Lower leg skin (tissue), 4 donors: ENCODE measurements around the gene ZNF529. TPM values are rescaled to one million over a fixed set of nuclear protein-coding genes. Genes with fewer than 3 reads are reported as not detected.
"Not testable (repeated sequence)": the region's sequence is repeated elsewhere in the genome, so short reads cannot be mapped to it uniquely, and the experiment has no call there.

Experiments
- DNase-seq, 2 donors: peaks; one replicate each; pipeline ENCODE4 v3.0.0-alpha.2; 2019; ENCODE audit warnings: low spot score in 2 of 2
- H3K4me3 ChIP-seq: fragments of 200-600 bp; sonication (generic); 2 replicates; pipeline ENCODE4 v1.5.1; 2017; ENCODE audit warnings: mild to moderate bottlenecking, low read depth; ENCODE audit not compliant: poor library complexity, severe bottlenecking
- POLR2A ChIP-seq, 2 donors: fragments of 450-650 bp; IDR thresholded peaks; one replicate each; pipeline ENCODE4 v1.6.1; 2016 to 2017; ENCODE audit warnings: antibody characterized with exemption in 2 of 2, mild to moderate bottlenecking in 1 of 2, moderate library complexity in 1 of 2
- WGBS, 2 donors: methylation state at CpG; one replicate each; pipeline ENCODE4 v1.1.5; 2018; 5-methylcytosine and 5-hydroxymethylcytosine counted together
- intact Hi-C: fragments of 100-400 bp; cut with DNase I; formaldehyde crosslinking; loops from one replicate; pipeline ENCODE4 v1.15.0; 2023; ENCODE audit warnings: low total_unique reads
- total RNA-seq, 4 donors: library from RNA; depleted of rRNA; stranded (reverse); fragments of >200 nt; gene quantifications; one replicate each; pipeline ENCODE4 v1.1.0, GENCODE V29; 2016
- TF ChIP-seq, protein P1 (sequence below), 3 donors: fragments of 450-650 bp; IDR thresholded peaks; one replicate each; pipeline ENCODE4 v1.5.1; 2016; ENCODE audit warnings: antibody characterized with exemption in 3 of 3, mild to moderate bottlenecking in 3 of 3, moderate library complexity in 2 of 3

Gene ZNF529
- 1 to 10 TPM; 3.9 to 7.8 (median 6.7) TPM for total RNA-seq

DNA sequence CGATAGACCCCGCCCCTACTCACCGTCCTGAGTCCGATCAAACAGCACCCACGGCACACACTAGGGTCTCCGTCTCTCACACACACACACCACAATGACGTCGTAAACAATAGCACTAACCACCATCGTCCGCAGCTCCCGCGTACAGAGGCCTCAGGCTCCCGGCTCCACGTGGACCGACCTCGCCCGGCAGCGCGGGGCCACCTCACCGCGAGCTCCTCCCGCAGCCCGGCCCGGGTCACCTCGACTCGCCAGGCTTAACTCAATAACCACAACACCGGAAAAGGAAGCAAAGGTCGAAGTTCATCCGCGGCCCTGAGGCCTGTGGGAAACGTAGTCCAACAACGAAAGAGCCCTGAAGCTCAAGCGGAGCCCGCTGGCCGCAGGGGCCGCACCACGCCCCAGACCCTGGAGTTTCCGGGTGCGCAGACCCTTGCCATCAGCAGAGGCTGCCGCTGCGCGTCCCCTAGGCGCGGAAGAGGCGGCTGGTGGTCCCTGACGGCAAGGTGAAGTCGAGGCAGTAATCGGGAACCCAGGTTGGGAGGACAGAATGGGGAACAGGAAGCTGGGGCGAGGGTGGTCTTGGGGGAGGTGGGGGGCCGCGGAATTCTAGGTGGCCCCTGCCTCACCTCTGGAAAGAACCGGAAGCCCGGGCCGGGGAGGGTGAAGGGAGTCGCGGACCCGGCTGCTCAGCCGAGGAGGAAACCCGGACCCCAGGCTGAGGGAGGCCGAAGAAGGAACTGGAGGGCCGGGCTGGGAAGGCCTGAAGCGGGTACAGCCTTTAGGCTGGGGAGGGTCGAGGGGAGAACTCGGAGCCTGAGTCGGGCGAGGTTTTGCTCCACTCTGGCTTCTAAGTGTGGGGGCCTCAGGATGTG is at the start of gene ZNF529:
TSS of gene ZNF529 (minus strand) at position 273 of the 875 bp plus-strand sequence. CDS start 946 bp downstream, outside the sequence.
- intact Hi-C loops = no loop called here
- WGBS, 2 donors = 0 to 1% methylated on average over 59 to 62 of the region's 66 CpGs
- TF ChIP-seq, protein P1, sequence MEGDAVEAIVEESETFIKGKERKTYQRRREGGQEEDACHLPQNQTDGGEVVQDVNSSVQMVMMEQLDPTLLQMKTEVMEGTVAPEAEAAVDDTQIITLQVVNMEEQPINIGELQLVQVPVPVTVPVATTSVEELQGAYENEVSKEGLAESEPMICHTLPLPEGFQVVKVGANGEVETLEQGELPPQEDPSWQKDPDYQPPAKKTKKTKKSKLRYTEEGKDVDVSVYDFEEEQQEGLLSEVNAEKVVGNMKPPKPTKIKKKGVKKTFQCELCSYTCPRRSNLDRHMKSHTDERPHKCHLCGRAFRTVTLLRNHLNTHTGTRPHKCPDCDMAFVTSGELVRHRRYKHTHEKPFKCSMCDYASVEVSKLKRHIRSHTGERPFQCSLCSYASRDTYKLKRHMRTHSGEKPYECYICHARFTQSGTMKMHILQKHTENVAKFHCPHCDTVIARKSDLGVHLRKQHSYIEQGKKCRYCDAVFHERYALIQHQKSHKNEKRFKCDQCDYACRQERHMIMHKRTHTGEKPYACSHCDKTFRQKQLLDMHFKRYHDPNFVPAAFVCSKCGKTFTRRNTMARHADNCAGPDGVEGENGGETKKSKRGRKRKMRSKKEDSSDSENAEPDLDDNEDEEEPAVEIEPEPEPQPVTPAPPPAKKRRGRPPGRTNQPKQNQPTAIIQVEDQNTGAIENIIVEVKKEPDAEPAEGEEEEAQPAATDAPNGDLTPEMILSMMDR (IDR thresholded peaks at IDR 0.05) = peak in 1 of 3 donors; percentile 8
- peak in 1 of 2 donors; percentile 37 for TF ChIP-seq POLR2A (IDR thresholded peaks at IDR 0.05)
- peak; percentile 89 to 97 for DNase-seq
- peak within 1 kb of the TSS; percentile 94 for H3K4me3 ChIP-seq

DNA sequence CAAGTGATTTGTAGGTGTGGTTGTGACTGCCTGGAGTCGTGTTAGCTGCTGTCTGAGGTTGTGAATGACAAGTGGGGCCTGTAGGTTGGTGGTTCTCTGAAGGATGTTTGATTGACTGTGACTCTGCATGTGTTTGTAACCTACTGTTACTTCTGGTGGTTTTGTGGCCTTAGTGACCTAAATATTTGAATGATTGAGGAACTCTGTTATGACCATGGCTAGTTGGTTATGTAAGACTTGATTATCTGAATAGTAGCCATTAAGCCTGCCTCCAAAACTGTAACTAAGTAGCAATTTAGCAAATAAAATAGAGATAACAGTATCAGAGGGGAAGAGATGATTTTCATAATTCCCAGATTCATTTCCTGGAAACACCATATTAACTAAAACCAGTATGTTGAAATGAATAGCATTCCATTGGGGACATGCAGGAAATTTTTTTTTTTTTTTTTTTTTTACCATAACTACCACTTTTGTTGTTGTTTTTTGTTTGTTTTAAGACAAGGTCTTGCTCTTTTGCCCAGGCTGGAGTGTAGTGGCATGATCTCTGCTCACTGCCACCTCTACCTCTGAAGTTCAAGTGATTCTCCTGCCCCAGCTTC is 32.9 kb upstream of the ZNF529 start:
- intact Hi-C loops = no loop called here
- DNase-seq = no peak
- H3K4me3 ChIP-seq = no peak overlapping the region
- TF ChIP-seq POLR2A (IDR thresholded peaks at IDR 0.05) = no peak
- TF ChIP-seq, protein P1 (IDR thresholded peaks at IDR 0.05) = no peak
- WGBS, 2 donors = 5 to 7% methylated on average over 1 of the region's 1 CpG

DNA sequence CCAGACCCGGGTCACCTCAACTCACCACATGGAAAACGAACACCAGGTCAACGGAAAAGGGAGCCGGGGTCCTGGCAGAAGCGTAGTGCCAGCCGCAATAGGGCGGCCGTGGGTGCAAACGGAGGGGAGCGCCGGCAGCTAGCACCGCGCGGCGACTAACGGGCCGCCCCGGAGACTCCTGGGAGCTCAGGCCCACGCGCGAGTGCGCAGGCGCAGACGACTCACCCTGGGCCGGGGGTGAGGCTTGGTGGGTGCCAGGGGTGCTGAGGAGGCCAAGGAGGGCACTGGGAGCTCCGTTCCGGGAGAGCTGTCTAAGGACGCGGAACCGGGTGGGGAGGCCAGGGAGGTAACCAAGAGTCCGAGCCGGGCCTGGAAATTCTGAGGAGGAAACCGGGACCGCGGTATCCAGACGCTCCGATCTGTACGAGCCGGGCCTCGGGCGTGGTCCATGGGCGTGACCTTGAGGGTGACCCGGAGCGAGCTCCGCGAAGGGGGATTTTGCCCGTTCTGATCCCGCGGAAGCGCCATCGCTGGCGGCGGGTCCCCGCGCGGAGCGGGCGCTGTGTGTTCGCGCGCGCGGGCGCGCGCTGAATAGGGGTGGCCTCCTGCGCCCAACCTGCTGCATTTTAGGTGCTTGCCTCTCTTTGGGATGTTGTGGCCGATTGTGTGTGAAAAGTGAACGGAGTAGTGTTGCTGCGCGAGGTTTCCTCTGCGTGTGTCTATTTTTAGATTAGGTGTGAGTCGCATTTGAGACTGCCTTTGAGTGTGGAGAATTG is 32.2 kb upstream of the ZNF529 start, which contains the start of gene ZNF382:
TSS of gene ZNF382 (plus strand) at position 213 of the 776 bp plus-strand sequence. CDS start 4,602 bp downstream, outside the sequence.
- TF ChIP-seq POLR2A (IDR thresholded peaks at IDR 0.05) = no peak
- TF ChIP-seq, protein P1 (IDR thresholded peaks at IDR 0.05) = no peak
- WGBS, 2 donors = 3 to 4% methylated on average over 17 to 61 of the region's 73 CpGs
- peak; percentile 15 to 85 for DNase-seq
- peak within 1 kb of the TSS; percentile 26 for H3K4me3 ChIP-seq
- intact Hi-C loops = no loop called here

DNA sequence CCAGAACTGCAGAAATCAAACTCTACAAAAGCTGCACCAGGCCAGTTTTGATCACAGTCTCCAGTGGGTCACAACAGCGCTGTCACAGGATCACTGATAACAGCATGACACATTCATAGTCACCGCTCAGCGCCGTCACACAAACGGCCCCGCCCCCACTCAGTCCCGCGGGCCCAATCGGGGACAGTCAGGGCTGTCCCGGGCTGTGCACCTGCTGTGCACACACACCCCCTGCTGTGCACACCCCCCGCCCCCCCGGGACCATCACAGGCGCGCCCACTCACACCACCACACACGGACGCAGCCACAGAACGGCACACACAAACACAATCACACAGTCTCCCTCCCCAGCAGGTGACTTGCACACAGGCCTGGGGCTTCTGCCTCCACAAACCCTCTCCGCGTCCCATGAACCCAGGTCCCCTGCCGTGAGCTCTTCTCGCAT is 31.6 kb upstream of the ZNF529 start:
- DNase-seq = peak; percentile 14 to 86
- TF ChIP-seq POLR2A (IDR thresholded peaks at IDR 0.05) = no peak
- TF ChIP-seq, protein P1 (IDR thresholded peaks at IDR 0.05) = no peak
- 1% methylated on average over 18 to 21 of the region's 21 CpGs for WGBS, 2 donors
- intact Hi-C loops = no loop called here
- peak overlapping the region; percentile 26 for H3K4me3 ChIP-seq

DNA sequence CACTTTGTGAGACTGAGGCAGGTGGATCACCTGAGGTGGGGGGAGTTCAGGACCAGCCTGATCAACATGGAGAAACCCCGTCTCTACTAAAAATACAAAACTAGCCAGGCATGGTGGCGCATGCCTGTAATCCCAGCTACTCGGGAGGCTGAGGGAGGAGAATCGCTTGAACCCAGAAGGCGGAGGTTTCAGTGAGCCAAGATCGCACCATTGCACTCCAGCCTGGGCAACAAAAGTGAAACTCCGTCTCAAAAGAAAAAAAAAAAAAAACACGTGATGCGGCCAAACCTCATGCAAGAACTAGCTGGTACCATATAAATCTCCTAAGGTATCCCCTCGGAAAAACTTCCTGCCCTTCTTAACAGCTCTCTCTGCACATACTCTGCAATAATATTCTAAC is 29.6 kb upstream of the ZNF529 start:
- intact Hi-C loops, H3K4me3 ChIP-seq, DNase-seq: not testable (repeated sequence)
- WGBS, 2 donors = 87 to 92% methylated on average over 10 of the region's 10 CpGs
